Measurements from ENCODE around the gene SPINT1.

The SPINT1 gene

DNA sequence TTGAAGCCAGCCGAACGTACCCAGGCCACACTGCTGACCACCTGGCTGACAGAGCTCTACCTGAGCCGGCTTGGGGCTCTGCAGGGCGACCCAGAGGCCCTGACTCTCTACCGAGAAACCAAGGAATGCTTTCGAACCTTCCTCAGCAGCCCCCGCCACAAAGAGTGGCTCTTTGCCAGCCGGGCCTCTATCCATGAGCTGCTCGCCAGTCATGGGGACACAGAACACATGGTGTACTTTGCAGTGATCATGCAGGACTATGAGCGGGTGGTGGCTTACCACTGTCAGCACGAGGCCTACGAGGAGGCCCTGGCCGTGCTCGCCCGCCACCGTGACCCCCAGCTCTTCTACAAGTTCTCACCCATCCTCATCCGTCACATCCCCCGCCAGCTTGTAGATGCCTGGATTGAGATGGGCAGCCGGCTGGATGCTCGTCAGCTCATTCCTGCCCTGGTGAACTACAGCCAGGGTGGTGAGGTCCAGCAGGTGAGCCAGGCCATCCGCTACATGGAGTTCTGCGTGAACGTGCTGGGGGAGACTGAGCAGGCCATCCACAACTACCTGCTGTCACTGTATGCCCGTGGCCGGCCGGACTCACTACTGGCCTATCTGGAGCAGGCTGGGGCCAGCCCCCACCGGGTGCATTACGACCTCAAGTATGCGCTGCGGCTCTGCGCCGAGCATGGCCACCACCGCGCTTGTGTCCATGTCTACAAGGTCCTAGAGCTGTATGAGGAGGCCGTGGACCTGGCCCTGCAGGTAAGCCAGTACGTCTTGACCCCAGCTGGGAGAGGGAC, 56.6 kb downstream of the SPINT1 start:
- DNase-seq (ENCODE audit: insufficient read length) = no peak
- no peak for FAIRE-seq
- no peak for TF ChIP-seq POLR2A (IDR thresholded peaks at IDR 0.05; ENCODE audit: low read depth, low read length)
- no peak for TF ChIP-seq TAF1 (IDR thresholded peaks at IDR 0.05; ENCODE audit: borderline replicate concordance, low read depth, low read length)
- TF ChIP-seq POLR2AphosphoS5 (IDR thresholded peaks at IDR 0.05; ENCODE audit: low read depth, low read length) = no peak

DNA sequence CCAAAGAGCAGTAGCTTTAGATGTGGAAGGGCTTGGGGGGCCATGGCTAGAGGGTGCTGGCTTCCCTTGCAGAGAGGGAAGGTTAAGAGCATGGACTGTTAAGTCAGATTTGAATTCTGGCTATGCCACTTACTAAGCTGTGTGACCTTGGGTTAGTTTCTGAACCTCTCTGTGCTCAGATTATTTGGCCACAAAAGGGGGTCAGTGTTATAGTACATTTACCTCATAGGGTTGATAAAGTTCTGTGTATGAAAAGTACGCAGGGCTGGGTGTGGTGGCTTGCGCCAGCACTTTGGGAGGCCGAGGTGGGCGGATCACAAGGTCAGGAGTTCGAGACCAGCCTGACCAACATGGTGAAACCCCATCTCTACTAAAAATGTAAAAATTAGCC, 57.2 kb downstream of the SPINT1 start:
- FAIRE-seq (no peak), DNase-seq (ENCODE audit: insufficient read length) (no peak)
- TF ChIP-seq TAF1 (IDR thresholded peaks at IDR 0.05; ENCODE audit: borderline replicate concordance, low read depth, low read length) (no peak), POLR2A (IDR thresholded peaks at IDR 0.05; ENCODE audit: low read depth, low read length) (no peak), POLR2AphosphoS5 (IDR thresholded peaks at IDR 0.05; ENCODE audit: low read depth, low read length) (no peak)

DNA sequence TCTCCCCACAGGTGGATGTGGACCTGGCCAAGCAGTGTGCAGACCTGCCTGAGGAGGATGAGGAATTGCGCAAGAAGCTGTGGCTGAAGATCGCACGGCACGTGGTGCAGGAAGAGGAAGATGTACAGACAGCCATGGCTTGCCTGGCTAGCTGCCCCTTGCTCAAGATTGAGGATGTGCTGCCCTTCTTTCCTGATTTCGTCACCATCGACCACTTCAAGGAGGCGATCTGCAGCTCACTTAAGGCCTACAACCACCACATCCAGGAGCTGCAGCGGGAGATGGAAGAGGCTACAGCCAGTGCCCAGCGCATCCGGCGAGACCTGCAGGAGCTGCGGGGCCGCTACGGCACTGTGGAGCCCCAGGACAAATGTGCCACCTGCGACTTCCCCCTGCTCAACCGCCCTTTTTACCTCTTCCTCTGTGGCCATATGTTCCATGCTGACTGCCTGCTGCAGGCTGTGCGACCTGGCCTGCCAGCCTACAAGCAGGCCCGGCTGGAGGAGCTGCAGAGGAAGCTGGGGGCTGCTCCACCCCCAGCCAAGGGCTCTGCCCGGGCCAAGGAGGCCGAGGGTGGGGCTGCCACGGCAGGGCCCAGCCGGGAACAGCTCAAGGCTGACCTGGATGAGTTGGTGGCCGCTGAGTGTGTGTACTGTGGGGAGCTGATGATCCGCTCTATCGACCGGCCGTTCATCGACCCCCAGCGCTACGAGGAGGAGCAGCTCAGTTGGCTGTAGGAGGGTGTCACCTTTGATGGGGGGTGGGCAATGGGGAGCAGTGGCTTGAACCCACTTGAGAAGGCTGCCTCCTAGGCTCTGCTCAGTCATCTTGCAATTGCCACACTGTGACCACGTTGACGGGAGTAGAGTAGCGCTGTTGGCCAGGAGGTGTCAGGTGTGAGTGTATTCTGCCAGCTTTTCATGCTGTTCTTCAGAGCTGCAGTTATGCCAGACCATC, 59.0 kb downstream of the SPINT1 start:
- TF ChIP-seq POLR2AphosphoS5 (IDR thresholded peaks at IDR 0.05; ENCODE audit: low read depth, low read length) (no peak), TAF1 (IDR thresholded peaks at IDR 0.05; ENCODE audit: borderline replicate concordance, low read depth, low read length) (no peak), POLR2A (IDR thresholded peaks at IDR 0.05; ENCODE audit: low read depth, low read length) (no peak)
- FAIRE-seq = no peak
- DNase-seq (ENCODE audit: insufficient read length) = no peak

DNA sequence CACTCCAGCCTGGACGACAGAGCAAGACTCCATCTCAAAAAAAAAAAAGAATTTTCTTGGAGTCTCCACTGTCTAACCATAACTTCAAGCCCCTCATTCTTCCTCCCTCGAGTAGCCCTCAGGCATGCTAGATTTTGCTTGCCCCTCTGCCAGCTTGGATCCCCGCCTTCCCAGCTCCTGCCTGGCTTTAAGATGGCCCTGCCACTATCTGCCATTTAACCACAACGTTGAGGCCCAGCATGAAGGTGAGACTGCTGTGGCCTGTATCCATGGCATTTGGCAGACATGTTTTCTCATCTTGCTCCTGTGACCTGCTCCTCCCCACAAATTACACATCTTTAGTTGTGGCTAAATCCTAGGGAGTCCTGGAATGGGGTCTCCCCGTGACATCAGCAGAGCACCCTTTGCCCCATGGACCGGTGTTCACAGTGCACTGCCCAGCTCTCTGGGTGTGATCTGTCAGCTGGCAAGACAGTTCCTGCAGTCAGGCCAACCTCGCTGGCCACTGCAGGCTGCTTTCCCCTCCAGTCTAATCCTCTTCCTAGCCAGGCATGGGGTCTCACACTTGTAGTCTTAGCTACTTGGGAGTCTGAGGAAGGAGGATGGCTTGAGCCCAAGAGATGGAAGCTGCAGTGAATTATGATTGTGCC, 60.8 kb downstream of the SPINT1 start:
- TF ChIP-seq POLR2AphosphoS5 (IDR thresholded peaks at IDR 0.05; ENCODE audit: low read depth, low read length) (no peak), TAF1 (IDR thresholded peaks at IDR 0.05; ENCODE audit: borderline replicate concordance, low read depth, low read length) (no peak), POLR2A (IDR thresholded peaks at IDR 0.05; ENCODE audit: low read depth, low read length) (no peak)
- no peak for FAIRE-seq
- no peak for DNase-seq (ENCODE audit: insufficient read length)

DNA sequence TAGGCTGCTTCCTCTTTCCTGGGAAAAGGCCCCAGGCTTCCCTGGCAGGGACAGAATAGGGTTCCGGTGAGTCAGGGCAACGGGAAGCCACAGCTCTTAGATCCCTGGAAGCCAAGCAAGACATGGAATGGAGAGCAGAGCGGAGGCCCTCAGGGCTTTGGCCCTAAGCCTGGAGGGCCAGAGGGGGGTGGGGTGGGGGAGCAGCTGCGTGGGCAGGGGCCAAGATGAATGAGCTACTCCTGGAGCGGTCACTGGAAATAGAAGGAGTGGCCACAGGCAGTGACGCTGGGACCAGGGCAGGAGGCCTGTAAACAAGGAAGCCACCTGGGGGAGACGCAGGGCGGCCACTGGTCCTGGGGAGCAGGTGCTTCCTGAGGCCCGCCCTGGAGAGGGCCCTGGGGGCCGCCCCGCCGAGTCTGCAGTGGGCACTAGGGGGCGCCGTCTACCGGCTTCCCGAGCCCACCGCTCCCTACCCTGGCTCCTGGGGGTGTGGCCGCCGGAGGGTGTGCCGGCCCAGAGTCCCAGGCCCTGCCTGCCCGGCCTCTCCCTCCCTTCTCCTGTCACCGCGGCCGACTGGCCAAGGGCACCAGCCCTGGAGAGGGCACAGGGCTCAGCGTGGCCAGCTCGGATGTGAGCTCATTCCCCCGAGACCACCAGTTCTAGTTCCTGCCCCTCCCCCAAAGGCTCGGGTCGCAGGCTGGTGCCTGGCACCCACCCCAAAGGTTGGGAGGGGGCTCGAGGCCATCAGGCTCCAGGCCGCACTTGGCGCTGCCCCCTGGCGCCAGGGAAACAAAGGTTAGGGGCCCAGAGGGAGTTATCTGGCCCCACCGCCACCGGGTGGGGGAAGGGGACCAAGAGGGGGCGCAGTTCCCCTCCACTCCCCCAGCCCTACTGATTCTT, 62.5 kb downstream of the SPINT1 start:
- DNase-seq (ENCODE audit: insufficient read length) (peak; percentile 81), FAIRE-seq (peak; percentile 67)
- TF ChIP-seq POLR2AphosphoS5 (IDR thresholded peaks at IDR 0.05; ENCODE audit: low read depth, low read length) (no peak), TAF1 (IDR thresholded peaks at IDR 0.05; ENCODE audit: borderline replicate concordance, low read depth, low read length) (no peak), POLR2A (IDR thresholded peaks at IDR 0.05; ENCODE audit: low read depth, low read length) (no peak)

DNA sequence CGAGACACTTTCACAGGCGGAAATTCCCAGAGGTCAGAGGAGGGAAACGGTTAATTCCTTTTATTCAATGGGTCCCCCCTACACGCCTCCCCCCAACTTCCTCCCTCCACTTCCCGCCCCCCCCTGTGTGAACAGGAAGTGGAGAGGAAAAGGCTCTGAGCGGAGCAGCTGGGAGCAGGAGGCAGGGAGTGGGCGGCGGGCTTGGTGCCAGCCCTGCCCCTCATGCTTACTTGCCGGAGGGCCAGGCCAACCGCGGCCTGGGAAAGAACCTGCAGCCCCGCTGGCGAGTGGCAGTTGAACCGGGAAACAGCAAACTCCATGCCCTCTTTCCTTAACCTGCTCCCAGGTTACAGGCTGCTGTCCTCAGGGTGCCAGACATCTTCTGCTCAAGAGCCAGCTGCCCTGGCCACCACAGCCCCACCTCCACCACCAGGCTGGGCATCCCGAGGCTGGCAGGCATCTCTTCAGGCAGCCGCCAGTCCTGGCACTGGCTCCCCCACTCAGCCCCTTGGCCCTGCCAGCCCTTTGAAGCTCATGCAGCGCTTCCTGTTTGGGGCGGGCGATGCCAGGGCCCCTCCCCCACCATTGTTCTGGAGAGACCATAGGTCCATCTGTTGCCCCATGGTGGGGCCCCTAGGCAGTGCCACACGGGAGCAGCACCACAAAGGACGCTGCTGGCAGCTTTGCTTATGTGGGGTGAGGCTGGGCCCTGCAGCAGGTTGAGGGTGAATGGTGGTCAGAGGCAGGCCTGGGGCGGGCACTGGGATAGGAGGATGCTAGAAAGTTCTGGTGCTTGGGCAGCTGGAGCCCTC, 63.3 kb downstream of the SPINT1 start:
- FAIRE-seq (peak; percentile 60), DNase-seq (ENCODE audit: insufficient read length) (no peak)
- TF ChIP-seq POLR2A (IDR thresholded peaks at IDR 0.05; ENCODE audit: low read depth, low read length) = no peak
- TF ChIP-seq POLR2AphosphoS5 (IDR thresholded peaks at IDR 0.05; ENCODE audit: low read depth, low read length) = no peak
- TF ChIP-seq TAF1 (IDR thresholded peaks at IDR 0.05; ENCODE audit: borderline replicate concordance, low read depth, low read length) = no peak

Data from GM12892 (cell line).